HG03280 (cell line): ENCODE results near the gene ASIC2.

ENCODE experiments used
- ATAC-seq: cut with Tn5 transposase; IDR thresholded peaks from one replicate; pipeline ENCODE4 v1.9.1; 2021; ENCODE audit warnings: mild to moderate bottlenecking, moderate library complexity; ENCODE audit not compliant: unreplicated experiment

Gene ASIC2

DNA sequence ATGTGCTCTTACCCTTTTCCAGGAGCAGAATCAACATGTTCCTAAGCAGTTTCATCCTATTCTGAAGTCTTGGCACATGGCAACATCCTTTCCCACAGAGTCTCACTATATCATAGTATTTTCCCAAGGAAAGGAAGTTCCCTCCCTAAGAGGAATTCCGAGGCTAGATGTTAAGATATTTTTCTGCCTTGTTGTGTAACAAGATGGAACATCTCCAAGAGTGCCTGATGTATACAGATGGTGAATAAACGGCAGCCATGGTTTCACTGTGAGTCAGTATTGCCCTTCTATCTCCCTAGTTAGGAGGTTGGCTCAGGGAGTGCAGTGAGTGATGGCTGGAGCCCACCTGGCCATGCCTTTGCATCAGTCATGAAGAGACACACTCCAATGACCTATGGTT, 253.2 kb downstream of the ASIC2 start:
- no peak for ATAC-seq

DNA sequence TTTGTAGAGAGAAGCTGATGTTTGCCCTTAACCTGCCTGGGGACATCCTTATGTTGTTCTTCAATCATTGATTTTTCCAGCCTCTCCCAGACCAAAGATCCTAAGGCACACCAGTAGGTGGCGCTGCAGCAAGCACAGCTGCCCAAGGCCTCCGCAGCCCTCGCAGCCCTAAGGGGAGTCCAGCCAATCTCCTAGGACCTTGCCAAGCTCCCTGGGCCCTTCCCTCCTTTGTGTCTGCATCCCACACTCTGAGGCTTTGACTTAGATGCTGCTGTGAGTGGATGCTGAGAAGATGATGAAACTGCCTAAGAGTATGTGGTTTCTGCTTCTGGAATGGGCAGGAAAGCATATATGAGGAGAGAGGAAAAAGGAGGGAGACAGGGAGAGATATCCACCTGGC, 254.4 kb downstream of the ASIC2 start:
- no peak for ATAC-seq

DNA sequence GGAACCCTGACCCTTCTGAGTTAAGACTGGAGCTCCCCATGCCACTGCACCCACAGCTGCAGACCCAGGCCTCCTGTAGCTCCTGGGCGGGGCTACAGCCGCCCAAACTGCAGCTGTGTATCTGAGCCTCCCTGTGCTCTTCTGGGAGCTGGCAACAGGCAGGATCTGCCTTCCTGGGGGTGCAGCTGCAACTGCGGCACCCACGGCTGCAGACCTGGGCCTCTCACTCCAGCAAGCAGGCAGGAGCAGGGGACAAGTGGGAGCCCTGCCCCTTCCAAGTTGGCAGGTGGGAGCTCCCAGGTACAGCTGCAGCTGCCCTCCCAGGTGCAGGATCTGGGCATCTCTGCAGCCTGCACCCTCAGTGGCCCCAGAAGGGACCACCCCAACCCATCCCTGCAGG, 259.9 kb downstream of the ASIC2 start:
- ATAC-seq, result no peak

DNA sequence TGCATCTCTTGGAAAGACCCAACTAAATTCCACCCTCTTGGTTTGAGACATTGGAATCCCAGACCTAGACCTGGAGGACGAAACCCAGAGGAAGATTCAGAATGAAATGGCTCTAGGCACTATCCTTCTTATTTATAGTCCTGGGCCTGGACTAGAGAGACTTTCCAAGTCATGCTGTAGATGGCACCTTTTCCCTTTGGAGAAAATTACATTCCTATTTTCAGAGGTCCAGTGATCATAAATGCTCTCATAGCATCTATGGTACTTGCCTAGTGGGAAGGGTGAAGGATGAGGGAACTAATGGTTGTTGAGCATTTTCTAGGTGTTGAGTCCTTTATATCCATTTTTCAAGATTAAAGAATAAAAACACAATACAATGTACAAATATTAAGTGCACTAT, 264.3 kb downstream of the ASIC2 start:
- no peak for ATAC-seq

DNA sequence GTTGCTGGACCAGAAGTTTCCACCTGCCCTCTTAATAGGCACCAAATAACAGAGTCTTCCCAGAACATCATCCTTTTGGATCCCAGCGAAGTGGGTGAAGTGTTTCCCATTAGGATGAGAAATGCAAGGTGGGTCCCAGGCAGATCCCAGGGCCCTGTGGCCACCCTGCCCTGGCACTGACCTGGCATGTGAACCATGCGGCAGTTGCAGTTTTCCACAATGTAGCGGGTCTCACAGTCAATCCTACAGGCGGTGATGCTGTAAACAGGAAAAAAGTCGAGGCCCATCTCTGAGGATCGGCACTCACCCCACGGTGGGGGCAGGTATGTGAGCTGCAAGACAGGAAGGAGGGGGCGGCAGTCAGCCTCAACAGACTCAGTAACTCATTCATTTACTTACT, 265.0 kb downstream of the ASIC2 start:
- no peak for ATAC-seq

DNA sequence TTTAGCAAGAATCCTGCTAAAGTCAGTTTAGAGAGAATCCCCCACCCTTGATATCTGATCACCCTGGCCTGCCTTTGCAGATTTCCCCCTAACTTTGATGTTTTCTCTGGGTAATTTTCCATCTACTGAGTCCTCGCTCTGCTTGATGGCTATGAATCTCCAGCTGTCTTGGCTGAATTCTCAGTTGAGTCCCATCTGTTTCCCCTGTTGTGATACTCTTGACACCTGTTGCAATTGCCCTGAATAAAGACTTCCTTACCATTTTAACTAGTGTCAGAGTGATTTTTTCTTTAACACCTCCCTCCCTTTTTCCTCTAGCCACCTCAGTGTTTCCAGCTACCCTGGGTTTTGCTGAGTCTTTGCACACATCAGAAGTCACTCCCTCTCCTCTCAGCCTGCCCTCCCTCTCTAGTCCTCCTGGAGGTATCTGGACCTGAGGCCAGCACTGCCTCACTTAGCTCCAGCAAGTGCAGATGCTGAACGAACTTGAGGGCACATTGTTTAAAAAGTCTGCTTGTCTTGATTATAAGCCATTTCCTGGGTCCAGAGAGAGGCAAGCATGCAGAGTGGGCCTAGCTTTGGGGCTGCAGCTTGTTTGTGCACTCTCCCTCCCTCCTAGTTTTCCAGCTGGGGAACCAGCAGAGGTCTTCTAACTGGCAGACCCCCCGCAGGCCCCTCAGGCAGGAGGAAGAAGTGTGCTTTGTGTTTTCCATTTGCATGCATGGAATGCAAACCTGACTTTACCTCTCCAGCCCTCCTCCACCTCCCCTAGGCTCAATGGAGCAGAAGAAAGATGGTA, 268.2 kb downstream of the ASIC2 start:
- ATAC-seq, result no peak

DNA sequence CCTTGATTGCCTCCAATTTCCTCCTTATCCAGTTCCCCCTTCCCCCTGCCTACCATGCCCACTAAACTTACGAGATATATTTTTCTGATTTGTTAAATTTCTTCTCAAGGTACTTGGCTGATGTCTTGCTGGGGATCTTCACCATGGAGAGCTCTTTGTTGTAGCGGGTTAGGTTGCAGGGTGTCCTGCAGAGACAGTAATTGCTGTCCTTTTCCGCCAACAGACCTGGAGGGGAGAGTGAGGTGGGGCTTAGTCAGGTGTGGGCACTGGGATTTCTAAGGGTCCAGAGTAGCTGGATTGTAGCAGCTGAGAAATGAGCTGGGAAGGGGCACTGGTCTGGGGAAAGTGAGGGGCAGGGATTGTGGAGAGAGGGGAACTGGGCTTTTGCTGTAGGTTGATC, 269.3 kb downstream of the ASIC2 start:
- ATAC-seq, result no peak

DNA sequence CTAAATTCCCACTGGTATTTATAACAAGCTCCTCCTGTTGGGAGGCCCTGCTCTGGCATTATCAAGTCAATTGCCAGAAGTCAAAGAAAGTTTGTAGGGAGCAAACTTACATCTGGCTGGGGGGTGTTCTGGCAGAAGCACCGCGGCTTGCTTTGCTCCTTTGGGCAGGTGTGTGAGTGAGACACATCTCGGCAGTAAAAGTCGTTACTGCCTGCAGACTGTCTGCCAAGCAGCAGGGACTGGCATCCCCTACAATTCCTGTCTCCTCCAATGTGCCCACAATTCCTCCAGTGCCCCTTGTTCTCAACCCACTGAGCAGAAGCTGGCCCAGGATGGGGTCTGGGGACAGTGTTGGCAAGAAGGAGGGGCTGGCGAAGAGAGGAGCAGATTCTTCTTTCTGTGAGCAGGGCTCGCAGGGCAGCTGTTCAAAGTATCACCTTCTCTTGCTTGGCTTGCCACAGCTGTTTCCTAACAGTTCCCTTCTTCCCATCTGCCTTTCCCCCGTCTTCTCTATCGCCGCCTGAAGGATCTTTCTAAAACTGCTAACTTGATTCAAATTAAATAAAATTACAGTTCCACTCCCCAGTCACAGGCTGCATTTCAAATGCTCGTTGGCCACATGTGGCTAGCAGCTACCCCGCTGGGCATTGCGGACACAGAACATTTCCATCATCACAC, 271.2 kb downstream of the ASIC2 start:
- no peak for ATAC-seq

DNA sequence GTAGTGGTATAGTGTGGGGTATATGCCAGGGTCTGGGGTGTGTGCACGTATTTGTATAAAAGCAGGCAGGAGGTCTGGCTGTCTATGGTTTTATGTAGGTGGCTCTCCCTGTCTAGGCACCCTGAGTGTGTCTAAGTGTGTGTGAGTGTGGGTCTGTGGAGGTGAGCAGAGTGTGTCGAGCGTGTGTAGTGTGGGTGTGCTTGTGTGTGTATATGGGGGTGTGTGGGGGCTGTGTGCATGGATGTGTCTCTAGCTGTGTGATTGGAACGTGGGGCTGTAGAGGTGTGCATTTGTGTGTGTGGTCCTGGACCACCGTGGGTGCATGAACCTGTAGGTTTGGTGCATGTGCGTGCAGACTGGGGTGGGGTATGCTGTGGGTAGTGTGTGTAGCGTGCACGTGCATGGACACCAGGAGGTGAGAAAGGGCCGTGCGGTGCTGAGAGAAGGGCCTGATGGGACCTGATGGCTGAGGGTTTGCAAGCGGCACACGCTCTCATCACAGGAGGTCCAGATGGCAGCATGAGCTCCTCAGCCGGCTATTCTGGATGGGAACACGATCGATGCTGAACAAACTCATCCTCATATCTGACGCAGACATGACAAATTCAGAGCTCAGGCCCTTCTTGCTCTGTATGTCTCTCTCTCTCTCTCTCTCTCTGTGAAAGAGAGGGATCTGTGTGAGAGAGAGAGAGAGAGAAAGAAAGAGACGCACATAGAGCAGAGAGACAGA, 273.8 kb downstream of the ASIC2 start:
- no peak for ATAC-seq

DNA sequence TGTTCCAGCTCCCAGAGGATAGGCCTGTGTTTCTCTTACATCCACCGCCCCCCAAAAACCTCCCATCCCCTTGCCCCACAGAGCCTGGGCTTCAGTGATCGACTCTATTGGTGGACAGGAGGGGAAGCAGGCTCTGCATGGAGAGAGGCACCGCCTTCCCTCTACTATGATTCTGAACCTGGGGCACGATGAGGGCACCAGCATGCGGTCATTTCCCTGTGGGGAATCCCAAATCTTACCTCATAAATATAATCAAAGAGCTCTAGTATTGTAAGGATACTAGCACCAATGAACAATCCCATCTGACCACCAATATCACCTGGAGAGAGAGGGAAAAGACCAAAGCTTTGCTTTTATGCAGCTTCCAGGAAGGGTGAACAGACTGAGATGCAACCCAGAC, 275.7 kb downstream of the ASIC2 start:
- ATAC-seq, result no peak

DNA sequence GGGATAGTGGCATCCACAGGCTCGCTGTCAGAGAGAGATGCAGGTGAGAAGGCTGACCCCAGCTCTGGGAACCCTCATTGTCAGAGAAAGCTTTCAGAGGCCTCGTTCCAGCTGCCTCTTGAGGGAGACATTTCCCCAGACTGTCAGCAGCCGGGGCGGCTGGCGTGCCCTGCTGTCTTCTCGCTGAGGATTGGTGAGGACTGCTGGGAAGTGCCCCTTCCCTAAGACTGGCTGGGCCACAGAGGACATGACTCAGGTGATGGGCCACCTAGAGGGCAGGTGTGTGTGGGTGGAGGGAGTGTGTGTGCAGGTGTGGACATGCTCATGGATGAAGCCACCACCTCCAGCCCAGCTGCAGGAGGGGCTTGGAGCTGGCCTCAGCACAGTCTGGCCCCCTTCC, 276.2 kb downstream of the ASIC2 start:
- ATAC-seq, result no peak

DNA sequence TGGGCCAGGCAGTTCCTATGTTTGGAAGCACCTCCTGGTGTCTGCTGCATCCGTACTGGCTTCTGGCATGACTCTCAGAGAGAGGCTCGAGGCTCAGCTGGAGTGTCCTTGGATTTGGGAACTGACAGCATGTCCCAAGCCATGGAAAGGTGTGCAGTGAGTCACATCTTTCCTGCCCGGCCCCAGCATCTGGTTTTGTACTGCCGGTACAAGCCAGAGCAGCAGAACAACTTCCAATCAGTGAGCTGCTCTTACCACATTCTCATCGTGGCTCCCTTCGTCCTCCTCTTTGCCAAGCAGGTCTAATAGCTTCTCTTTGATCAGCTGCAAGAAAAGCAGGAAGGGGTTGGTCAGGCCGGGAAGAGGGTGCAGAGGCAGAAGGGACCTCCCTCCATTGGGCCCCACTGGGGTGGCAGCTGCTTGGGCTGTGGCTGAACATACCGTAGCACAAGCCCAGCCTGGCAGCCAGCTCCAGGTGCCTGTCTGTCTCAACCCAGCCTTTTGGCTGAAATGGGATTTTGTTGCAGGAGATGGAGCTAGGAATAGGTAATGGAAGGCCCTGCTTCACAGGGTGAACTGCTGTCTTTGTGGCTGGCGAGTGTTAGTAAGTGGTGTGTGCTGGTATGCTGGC, 277.3 kb downstream of the ASIC2 start:
- ATAC-seq, result no peak

DNA sequence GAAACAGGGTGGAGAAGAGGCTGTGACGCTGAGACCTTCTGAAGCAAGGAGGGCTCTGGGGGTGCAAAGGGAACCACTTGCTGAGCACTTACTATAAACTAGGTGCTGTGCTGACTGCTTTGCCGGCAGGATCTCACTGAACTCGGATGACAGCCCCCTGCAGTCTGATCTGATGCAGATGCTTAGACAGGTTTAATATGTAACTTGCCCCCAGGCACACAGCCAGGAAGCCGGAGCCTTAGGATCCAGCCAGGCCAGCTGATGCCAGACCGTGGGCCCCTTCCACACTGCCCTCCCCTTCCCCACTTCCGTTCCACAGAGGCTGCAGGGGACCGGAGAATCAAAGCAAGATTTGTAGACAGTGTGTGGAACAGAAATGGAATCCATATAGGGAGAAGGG, 278.3 kb downstream of the ASIC2 start:
- no peak for ATAC-seq

DNA sequence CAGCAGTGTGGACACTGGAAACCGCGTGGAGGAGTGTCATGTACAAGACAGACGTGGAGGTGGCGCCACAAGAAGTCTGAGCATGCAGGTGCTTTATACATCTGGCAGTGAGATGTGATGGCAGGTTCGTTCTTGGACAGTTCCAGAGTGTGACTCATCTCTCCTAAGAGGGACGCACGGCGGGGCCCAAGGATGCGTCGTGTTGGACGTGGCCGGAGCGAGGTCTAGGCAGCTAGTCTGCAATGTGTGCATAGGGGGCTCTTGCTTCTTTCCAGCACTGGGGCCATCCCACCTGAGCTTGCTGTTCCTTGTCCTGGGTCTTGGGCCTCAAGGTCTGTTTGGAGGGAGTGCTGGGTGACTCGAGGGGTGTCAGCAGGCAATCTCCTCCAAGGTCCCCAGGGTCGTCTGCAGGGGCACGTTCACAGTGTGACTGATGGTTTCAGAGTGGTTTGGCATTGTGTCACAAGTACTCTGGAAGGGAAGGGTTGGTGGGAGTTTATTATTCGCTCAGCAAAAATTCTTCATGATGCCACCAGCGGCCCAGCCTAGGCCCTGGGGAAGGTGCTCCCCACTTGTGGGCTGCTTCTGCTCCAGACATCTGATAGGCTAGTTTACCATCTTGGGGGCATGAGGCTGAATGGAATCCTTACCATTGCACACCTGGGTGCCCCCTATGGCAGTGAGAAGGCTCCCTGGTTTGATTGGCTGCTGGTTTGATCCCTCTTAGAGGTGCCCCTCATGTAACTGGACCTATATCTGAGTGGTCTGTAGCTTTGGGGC, 279.3 kb downstream of the ASIC2 start:
- ATAC-seq, result no peak

DNA sequence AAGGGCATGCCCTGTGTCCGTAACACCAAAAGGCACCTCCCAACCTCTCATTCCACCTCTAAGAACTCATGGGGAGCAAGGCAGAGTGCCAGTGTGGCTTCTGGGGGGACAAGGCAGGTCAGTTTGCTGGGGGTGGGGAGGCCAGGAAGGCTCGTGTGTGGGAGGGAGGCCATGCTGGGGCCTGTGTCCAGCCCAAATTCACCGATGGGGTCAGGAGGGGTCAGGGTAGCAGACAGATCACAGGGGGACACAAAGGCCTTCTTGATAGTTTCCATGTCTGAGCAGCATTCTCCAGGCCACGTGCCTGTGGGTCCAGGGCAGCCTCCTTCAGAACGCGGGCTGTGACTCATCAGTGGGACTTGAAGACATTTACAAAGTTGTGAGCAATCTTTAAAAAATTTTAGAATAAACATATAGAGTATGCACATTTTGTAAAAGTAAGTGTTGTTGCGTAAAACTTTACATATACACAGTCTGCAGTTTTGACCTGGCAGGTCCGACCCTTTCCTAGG, 280.5 kb downstream of the ASIC2 start:
- no peak for ATAC-seq

DNA sequence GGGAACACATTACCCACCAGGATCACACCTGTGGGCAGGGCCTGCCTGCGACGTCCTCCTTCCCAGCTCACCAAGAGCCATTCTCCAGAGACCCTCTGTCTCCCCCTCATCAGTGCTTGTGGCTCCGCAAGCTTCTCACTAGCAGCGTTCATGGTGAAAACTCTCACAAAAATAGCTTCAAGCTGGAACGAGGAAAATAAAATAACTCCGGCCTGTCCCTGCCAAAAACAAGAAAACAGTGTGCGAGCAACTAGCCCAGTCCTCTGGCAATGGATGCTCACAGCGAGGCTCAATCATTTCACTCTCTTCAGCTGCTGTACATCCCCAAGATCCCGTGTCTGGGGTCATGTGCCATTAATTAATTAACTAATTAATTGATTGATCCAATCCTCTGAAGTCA, 283.5 kb downstream of the ASIC2 start:
- ATAC-seq, result no peak

DNA sequence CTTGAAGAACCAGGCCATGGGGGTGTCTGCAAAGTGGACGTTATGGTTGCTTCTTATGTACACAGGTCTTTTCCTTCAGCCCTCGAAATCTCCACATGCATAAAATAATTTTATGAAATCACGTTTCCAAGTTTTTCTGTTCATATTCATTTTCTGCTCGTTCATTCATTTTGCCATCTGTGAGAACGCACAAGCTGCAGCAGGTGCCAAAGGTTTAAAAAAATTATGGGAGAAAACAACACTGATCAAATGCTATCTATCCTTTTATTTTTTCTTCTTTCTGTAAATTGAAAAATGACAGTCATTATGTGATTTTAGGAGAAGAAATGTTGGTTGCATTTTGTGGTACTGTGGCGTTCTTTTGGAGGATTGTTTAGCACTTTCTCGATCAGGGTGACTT, 285.9 kb downstream of the ASIC2 start:
- no peak for ATAC-seq

DNA sequence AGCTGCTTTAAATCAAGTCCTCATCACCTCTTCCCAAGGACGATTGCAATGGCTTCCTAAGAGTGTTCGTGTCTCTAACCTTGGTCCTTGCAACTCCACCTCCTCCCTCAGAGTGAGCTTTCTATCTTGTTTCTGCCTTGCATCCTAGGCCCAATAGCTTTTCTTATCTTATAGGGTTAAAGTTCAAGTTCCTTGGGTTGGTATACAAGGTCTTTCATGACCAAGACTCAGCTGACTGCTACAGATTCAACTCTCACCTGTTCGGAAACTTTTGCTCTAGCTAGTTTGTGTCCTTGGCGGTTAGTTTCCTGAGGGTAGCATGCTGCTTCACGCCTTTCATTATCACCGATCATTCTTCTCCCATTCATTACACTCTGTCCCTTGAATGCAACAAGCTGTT, 290.8 kb downstream of the ASIC2 start:
- no peak for ATAC-seq

DNA sequence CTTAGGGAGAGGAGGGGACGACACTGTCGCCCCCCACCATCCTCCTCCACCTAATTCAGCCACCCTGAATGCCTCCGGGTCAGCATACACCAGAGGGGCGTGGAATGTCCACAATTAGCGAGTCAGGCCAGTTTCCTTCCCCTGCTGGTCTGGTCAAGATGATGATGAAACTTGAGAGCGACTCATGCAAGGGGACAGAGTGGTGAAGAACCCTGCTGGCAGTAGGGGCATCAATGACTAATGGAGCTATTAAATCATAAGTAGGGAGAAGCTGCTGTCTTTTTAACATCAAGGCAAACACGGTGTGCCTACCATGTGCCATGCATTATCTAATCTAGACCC, 294.2 kb downstream of the ASIC2 start:
- no peak for ATAC-seq

DNA sequence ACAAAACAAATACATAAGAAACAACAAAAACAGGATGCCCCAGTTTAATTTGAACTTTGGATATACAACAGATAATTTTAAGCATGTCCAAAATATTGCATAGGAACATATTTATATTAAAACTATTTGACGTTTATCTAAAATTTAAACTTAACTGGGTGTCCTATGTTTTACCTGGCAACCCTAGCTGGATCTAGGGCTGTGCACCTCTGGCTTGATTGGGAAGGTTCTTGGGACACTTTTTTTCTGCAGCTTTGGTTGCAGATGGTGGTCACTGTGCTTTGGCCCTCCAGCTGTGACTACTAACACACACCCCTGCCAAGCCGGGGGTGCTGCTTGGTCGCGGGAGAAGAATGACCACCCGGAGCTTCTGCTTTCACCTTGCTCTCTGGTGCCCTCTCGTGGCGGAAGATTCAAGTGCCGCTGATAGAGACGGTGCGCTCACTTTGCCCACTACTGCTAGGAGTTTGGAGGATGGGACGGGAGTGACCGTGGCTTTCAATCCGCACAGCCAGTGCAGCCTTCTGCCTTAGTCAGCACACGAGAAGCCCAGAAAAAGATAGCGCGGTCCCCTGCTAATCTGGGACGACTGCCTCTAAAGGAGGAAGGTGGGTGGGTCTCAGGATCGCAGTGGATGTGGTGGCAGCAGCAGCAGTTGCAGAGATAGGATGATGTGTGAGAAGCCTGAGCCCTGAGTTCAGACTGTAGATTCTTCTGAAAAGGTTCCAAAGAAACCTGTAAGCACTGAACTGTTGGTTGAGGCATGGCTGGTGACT, 294.8 kb downstream of the ASIC2 start:
- no peak for ATAC-seq
